Retinal pigment epithelial cell (primary cell): Measurements from ENCODE around the gene MBNL2.

ENCODE experiments used
- DNase-seq: peaks from one replicate; pipeline ENCODE4 v3.0.0-alpha.2; 2010; ENCODE audit warnings: low read depth
- H3K4me3 ChIP-seq: 2 replicates; pipeline ENCODE4 v1.5.1; 2011; ENCODE audit warnings: mild to moderate bottlenecking, low read length, control low read depth, moderate library complexity
- CTCF ChIP-seq: conservative IDR thresholded peaks from 2 replicates; pipeline ENCODE4 v1.5.1; 2011; ENCODE audit warnings: low read depth, low read length, control low read depth, inconsistent platforms

The MBNL2 gene

DNA sequence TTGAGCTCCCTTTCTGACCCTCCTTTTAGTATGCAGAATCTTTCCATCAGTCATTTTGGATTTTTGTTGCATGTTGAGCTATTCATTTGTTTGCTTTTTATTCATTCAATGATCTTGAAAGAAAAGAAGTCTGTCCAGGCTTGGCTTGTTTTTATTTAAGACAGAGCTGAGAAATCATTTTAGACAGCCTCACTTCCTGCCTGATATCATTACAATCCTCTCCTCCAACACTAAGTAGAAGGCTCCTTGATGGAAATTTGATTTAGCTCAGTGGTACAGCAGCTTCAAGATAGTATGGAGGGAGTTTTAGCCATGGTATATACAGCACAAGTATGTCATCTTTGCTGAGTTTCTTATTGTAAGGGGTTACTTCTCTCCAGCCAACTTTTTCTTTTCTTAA is 28.4 kb downstream of the MBNL2 start:
- DNase-seq, result no peak
- H3K4me3 ChIP-seq, result no peak overlapping the region
- TF ChIP-seq CTCF, result no peak

- no peak for TF ChIP-seq CTCF
- H3K4me3 ChIP-seq, result no peak overlapping the region
- DNase-seq, result no peak
These were observed 30.6 kb downstream of the MBNL2 start for GRCh38 chr13:97252735-97253134.

DNA sequence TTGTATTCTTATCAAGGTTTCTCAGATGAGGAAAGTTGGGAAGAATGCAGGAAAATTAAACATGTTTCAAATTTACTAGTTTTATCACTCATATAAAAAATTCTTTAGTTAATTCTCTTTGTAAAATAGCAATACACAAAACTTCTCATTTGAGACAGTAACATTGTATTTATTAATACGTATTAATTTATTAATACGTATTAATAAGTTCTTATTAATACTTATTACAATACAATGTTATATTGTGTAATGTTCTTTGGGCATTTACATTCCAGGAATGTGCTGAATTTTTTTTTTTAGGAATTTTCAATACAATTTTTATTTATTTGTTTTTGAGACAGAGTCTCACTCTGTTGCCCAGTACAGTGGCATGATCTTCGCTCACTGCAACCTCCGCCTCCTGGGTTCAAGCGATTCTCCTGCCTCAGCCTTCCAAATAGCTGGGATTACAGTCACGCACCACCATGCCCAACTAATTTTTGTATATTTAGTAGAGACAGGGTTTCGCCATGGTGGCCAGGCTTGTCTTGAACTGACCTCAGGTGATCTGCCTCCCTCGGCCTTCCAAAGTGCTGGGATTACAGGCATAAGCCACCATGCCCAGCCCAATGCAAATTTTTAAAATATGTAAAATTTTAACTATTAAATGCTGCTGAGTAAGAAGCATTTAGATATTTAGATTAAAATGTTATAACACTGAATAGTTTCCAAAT is 31.6 kb downstream of the MBNL2 start:
- no peak for TF ChIP-seq CTCF
- H3K4me3 ChIP-seq, result no peak overlapping the region
- DNase-seq, result no peak

- DNase-seq, result no peak
- TF ChIP-seq CTCF, result no peak
- no peak overlapping the region for H3K4me3 ChIP-seq
These were observed 32.7 kb downstream of the MBNL2 start for GRCh38 chr13:97254816-97255215.

DNA sequence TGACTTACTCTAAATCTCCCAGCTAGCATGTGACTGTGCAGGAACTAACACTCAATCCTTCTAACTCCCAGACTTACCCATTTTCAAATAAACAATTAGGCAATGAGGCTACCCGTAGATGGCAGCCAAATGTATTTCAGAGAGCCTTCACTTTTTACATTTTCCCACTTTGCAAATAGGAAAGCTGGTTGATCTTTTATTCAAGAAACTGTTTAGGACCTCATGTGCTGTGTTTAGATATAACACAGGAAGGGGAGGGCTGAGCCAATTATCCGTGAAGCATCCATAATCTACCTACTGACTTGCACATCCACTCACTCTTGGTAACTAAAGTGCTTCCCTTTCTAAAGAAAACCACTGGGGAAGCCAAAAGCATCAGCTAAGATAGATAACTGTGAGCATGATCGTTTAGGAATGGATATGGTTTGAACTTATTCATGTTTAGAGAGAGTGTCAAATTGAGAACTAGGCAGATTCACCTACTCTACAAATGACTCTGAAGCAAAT is 33.4 kb downstream of the MBNL2 start:
- no peak for DNase-seq
- no peak overlapping the region for H3K4me3 ChIP-seq
- no peak for TF ChIP-seq CTCF

GRCh38 chr13:97256343-97256783 is 34.2 kb downstream of the MBNL2 start:
- TF ChIP-seq CTCF, result no peak
- DNase-seq, result peak; percentile 93
- H3K4me3 ChIP-seq, result no peak overlapping the region

DNA sequence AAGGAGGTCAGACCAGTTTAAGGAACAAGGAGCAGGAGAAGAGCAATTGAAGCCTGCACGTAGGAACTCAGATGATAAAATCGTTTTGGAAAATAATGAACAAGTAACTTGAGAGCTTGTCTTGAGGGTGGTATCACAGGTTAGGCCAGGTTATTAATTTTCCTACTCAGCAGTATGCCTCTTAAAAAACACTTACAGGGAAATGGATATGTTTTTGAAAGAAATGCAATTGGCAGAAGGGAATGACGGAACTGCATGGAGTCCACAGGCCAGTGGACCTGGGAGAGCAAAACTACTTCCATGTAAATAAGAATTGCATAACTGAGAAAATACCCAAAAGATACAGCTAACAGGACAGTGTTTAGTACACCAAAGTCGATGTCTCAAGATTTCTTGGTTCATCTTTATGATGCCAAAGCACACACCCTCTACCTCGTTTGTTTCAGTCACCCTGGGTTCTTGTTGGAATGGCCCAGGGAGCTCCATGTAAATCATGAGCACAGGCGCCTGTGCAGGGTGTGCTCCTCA is 35.2 kb downstream of the MBNL2 start:
- DNase-seq, result no peak
- H3K4me3 ChIP-seq, result no peak overlapping the region
- no peak for TF ChIP-seq CTCF
